LoVo (cell line): Measurements from ENCODE around the gene SLC4A2.

Source experiments
- DNase-seq: peaks from one replicate; pipeline ENCODE4 v3.0.0-alpha.2; 2016; ENCODE audit warnings: low spot score

SLC4A2 gene

DNA sequence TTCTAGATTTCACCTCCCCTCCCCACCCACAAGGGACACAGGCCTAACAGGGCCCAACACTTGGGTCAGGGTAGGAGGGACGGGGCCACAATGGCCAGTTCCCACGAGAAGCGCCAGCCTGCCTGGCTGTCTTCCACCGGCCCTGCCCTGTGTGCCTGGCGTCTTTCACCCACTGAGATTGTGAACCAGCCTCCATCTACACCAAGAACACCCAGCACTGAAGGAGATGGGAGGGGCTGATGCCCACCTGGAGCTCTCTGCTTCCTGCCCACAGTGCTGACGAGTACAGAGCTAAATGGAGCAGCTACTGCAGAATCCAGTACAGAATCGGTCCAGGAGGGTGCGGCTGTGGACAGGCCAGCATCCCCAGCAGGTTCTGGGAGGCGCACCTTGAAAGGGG, 13.4 kb upstream of the SLC4A2 start:
- DNase-seq, result no peak

DNA sequence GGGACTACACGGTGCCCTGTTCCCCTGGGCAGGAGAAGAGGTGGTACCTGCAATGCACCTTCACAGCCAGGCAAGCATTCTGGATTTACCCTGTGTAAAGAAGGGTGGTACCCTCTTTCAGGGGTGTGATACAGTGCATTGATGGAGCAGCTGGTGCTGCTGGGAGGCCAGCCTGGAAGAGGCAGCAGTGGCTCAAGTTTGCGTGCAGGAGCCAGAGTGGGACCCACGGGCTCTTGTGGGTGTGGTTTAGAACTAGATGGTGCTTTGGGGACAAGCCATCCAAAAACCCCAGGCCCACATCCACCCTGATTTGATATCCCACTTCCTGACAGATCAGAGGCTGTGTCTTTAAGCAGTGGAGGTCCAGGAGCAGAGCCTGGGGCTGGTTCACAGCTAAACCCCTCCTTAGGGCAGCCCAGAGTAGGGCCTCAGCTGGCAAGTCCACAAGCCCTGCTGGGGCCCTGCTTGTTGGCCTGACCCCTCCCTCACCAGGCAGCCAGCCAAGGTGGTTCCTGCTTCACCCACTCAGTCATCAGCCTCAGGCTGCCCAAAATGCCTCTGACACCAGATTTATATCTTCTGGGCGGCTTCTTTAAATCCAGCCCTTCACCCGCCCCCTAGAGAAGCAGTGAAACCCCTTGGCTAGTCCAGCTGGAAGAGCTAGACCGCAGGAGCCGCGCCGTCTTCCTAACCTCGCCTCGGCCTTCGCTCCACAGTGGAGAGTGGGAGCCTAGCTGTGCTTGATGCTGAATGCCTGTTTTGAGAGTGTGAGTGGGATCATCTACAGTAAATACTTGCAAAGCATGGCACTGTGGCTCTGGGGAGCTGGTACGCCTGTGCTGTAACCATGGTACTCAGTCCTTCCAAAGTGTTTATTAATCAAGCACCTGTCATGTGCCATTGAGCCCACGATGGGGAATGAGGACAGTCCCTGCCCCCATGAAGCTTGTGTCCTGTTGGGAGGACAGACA, 12.5 kb upstream of the SLC4A2 start:
- DNase-seq, result no peak

- no peak for DNase-seq
These were observed 11.2 kb upstream of the SLC4A2 start, which contains the start of gene ASIC3 for GRCh38 chr7:151047976-151048815. ASIC3 (plus strand) TSS chr7:151048531; CDS start chr7:151048886, 355 bp downstream.

- DNase-seq, result no peak
These were observed 10.4 kb upstream of the SLC4A2 start for GRCh38 chr7:151048911-151049463.

DNA sequence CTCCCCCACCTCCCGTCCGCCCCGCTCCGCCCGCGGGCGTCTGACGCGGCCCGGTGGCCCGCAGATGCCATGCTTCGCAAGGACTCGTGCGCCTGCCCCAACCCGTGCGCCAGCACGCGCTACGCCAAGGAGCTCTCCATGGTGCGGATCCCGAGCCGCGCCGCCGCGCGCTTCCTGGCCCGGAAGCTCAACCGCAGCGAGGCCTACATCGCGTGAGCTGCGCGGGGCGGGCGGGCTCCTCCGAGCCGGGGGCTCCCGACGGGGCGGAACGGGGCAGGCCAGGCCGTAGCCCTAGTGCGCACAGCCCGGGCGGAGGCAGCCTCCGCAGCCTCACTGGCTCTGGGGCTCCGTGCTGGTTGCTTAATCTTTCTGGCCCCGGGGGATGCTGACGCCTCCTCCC, 8.3 kb upstream of the SLC4A2 start:
- no peak for DNase-seq

- no peak for DNase-seq
These were observed 6.3 kb upstream of the SLC4A2 start for GRCh38 chr7:151053096-151053495.

- DNase-seq, result no peak
These were observed 5.6 kb upstream of the SLC4A2 start for GRCh38 chr7:151053751-151054150.

DNA sequence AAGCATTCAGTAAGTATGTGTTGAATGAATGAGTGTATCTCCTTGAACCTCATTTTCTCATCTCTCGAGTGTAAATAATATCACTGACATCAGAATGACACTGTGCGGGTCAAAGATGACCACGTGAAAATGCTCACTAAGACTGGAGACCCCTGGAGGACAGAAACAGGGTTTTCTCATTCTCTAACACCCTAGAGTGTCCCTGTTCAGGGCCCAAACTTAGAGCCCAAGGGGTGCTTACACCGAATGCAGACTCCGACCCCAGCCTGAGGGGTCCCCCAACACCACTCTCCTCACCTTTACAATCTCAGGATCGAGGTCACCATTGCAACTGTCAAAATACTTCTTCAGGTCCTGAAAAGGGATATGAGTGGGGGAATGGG, 3.1 kb upstream of the SLC4A2 start:
- no peak for DNase-seq

- DNase-seq, result no peak
These were observed 2.5 kb upstream of the SLC4A2 start for GRCh38 chr7:151056666-151057505.

- DNase-seq, result no peak
These were observed 1.8 kb upstream of the SLC4A2 start, which contains the start of gene CDK5 for GRCh38 chr7:151057506-151057988. CDK5 (minus strand) TSS chr7:151057897; CDS start chr7:151057848, 49 bp downstream.

GRCh38 chr7:151057989-151058780, 1.2 kb upstream of the SLC4A2 start:
- peak; percentile 100 for DNase-seq

DNA sequence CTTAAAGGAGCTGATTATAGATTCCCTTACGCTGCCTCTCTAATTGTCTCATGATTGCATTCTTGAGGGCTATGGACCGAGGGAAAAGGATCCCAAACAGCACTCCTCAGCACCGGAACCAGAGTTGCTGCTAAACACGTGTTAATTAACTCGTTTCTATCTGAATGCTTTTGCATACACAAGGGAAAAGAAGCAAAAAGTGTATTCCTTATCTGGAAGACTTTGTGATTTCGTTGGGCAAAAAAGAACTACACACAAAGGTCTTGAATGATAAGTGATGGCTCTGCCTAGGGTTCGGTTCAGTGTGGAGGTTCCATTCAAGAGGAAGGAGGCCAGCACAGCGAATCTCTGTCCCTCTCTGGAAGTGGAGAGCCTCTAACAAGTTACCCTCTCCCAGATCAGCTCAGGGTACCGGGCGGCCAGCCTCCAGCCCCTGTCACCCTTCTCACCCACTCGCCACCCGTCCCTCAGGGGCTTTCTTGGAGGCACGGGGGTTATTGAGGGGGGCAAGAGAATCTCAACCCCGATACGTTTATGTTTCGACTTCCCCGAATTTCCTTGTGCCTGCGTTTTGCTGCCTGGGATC, 515 bp upstream of the SLC4A2 start:
- no peak for DNase-seq

- no peak for DNase-seq
These were observed 675 bp downstream of the SLC4A2 start for GRCh38 chr7:151060113-151060415.

DNA sequence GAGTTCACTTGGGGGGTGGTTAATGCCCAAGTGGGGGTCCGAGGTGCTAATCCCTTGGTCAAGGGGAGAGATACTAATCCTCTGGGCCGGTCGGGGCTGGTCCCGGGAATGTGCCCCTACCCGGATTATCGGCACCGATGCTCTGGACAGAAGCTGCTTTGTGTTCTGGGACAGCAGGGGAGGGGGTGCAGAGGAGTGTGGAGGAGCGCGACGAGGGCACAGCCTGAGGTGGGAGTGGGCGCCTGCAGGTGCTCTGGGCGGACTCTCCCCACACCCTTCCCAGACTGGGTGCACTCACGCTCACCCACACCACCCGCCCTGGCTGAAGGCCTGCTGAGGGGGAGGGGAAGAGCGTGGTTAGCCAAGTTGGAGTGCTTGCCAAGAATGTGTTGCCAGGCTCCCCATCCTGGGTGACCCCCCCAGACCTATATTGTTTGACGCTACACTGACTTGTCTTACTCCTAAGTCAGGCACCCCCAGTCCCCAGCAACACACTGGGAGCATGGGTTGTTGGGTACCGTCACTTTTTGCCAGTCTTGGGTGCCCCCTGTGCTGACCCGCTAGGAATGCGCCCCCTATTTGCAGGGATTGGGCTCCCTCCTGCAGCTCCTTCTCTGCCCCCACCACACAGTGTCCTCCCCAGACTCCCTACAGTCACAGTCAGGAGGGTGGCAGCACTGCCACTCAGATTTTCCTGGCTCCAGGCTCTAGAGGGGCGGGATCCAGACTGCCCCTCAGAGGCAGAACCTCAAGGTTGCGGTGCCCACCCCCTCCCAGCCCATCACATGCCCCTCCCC, 1.2 kb downstream of the SLC4A2 start:
- DNase-seq, result no peak

DNA sequence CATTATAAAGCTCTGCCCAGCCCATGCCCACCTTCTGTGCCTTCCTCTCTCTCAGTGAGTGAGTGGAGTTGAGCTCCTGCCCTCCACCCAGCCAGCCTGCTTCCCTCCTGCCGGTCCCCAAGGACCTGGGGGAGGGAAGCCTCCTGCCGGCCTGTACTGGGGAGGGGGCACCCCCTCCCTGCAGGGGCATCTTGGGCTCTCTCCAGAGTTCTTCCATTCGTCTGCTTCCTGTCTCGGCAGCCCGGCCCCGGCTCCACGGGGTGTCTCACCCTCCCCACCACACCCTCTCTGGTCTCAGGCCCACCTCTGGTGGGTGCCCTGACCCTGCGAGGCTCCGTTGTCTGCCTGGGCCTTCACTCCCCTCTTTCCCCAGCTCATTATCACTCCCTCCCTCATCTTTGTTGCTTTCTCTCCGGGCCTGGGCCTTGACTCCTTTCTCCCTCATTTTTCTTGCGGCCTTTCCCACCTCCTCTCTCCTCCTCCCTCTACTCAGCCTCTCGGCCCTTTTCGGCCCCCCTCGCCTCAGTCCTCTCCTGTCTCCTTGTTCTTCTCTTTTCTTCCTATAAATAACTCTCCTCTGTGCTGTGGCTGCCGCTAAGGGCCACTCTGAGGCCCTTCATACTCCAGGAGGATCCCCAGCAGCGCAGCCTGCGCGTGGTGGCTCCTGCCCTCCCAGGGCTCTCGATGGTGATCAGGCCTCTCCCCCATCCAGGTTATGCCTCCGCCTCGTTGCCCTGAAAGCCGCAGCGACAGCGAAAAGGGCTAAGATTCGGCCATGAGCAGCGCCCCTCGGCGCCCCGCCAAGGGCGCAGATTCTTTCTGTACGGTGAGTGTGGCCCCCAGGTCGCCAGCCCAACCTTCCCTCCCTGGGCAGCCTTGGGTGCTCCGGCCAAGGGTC, 2.1 kb downstream of the SLC4A2 start:
- no peak for DNase-seq

DNA sequence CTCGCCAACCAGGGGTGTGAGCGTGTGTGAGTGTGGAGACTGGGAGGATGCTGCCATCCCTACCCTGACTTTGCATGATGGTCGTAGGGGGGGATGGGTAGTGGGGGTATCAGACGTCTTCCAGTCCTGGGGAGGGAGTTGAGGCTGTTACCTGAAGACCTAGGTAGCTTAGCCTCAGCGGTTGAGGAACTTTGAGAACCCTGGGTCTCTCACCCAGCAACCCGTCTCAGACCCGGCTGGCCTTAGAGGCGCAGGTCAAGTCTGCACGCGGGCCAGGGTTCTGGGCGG, 2.7 kb downstream of the SLC4A2 start:
- DNase-seq, result no peak

- no peak for DNase-seq
These were observed 3.2 kb downstream of the SLC4A2 start for GRCh38 chr7:151062399-151063211.

DNA sequence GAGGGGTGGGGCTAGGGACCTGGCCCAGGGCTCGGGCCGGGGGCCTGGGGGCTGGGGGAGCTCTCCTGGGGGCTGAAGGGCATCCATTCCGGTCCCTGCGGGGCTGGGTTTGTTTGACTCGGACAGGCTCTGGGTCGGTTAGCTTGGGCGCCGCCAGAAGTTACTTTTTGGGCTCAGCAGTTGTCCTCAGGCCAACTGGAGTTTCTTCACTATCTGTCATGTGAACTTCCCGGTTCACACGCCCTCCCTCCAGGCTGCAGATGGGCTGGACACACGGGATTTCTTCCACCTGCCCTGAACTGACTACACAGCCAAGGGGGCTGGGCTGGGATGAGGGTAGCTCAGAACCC, 3.8 kb downstream of the SLC4A2 start:
- no peak for DNase-seq
